Endodermal cell (in vitro differentiated cells): Measurements from ENCODE around the gene DGKB. TPM values are rescaled to one million over a fixed set of nuclear protein-coding genes. Genes with fewer than 3 reads are reported as not detected.
A peak's percentile ranks its signal among the peaks of the same experiment; 100 is the strongest.

Experiments
- DNase-seq: peaks from one replicate; pipeline ENCODE4 v3.0.0-alpha.2; 2017
- H3K27ac ChIP-seq: 2 replicates; pipeline ENCODE4 v1.5.1; 2013; ENCODE audit warnings: mild to moderate bottlenecking, low read depth, low read length, moderate library complexity
- H3K27me3 ChIP-seq: 2 replicates; pipeline ENCODE4 v1.6.1; 2013; ENCODE audit warnings: mild to moderate bottlenecking, low read length, moderate library complexity; ENCODE audit not compliant: insufficient read depth, control insufficient read depth, poor library complexity, severe bottlenecking
- H3K36me3 ChIP-seq: 2 replicates; pipeline ENCODE4 v1.7.0; 2013; ENCODE audit warnings: mild to moderate bottlenecking, low read length, moderate library complexity; ENCODE audit not compliant: control insufficient read depth, insufficient read depth
- H3K4me1 ChIP-seq: one replicate; pipeline ENCODE4 v1.7.0; 2013; ENCODE audit warnings: low read length; ENCODE audit not compliant: control insufficient read depth, insufficient read depth
- H3K4me3 ChIP-seq: 2 replicates; pipeline ENCODE4 v1.5.1; 2013; ENCODE audit warnings: mild to moderate bottlenecking, low read length, moderate library complexity
- H3K9ac ChIP-seq: 2 replicates; pipeline ENCODE4 v1.6.1; 2013; ENCODE audit warnings: mild to moderate bottlenecking, low read length, moderate library complexity; ENCODE audit not compliant: poor library complexity, severe bottlenecking; ENCODE audit errors: extremely low read depth
- H3K9me3 ChIP-seq: 2 replicates; pipeline ENCODE4 v1.6.1; 2013; ENCODE audit warnings: mild to moderate bottlenecking, low read length, moderate library complexity; ENCODE audit not compliant: control insufficient read depth
- H3K27ac Mint-ChIP-seq: 2 replicates; pipeline ENCODE4 v1.8.0; 2020; ENCODE audit warnings: mixed read lengths
- H3K27me3 Mint-ChIP-seq: 2 replicates; pipeline ENCODE4 v1.8.0; 2021; ENCODE audit warnings: mild to moderate bottlenecking, mixed read lengths; ENCODE audit not compliant: insufficient read depth
- H3K36me3 Mint-ChIP-seq: 2 replicates; pipeline ENCODE4 v1.8.0; 2020; ENCODE audit warnings: low read depth, mixed read lengths
- H3K4me1 Mint-ChIP-seq: 2 replicates; pipeline ENCODE4 v1.8.0; 2020; ENCODE audit warnings: mixed read lengths
- H3K4me3 Mint-ChIP-seq: 2 replicates; pipeline ENCODE4 v1.8.0; 2020; ENCODE audit warnings: mild to moderate bottlenecking, moderate library complexity, mixed read lengths
- H3K9me3 Mint-ChIP-seq: 2 replicates; pipeline ENCODE4 v1.8.0; 2020; ENCODE audit warnings: mild to moderate bottlenecking, mixed read lengths
- CTCF ChIP-seq: fragments of 200-600 bp; sonication (generic); conservative IDR thresholded peaks from 2 replicates; pipeline ENCODE4 v1.5.0; 2021; ENCODE audit warnings: antibody characterized with exemption, mild to moderate bottlenecking
- WGBS, 2 experiments: methylation state at CpG; one replicate each; pipeline versions ENCODE4 v1.1.5 to v1.1.7; 2013; ENCODE audit warnings: missing lambda C conversion rate in 2 of 2, mixed read lengths in 1 of 2; ENCODE audit not compliant: insufficient coverage in 1 of 2, insufficient read length in 1 of 2; 5-methylcytosine and 5-hydroxymethylcytosine counted together
- long read RNA-seq, 4 experiments: library from polyadenylated mRNA in 2 of 4; library from RNA in 1 of 4; library from capped mRNA in 1 of 4; stranded (forward) in 3 of 4; unstranded in 1 of 4; transcript quantifications; one replicate each; pipeline ENCODE4 v2.0.0, GENCODE V29; 2020 to 2021; ENCODE audit warnings: inconsistent platforms in 1 of 4
- polyA plus RNA-seq, 2 experiments: library from polyadenylated mRNA; stranded (reverse); fragments of 50-300 nt; gene quantifications; one replicate each; pipeline ENCODE4 v1.2.3, GENCODE V29; 2013
- total RNA-seq, 2 donors: library from RNA; stranded (reverse); fragmentation: NEBNext Ultra II Directional in 1 of 2; extraction: Animal tissue kit (Norgen Biotek cat#: 25700) in 1 of 2; gene quantifications; 2 replicates in 1 of 2; 3 replicates in 1 of 2; pipeline ENCODE4 v1.2.1, GENCODE V29; 2021

Gene DGKB
- total RNA-seq, result 1 to 10 TPM; 5.1 to 5.2 TPM
- polyA plus RNA-seq (2013, experiment 1 of 2), result 1.3 TPM
- 1.5 TPM for polyA plus RNA-seq (2013, experiment 2 of 2)
- long read RNA-seq, experiment 1, result 0 reads
- long read RNA-seq, experiment 2, partial matches to known transcripts, result 1 of 8 reads
- long read RNA-seq, experiment 2, other reads (novel, unspliced or antisense), result 7 of 8 reads
- long read RNA-seq, experiment 3, partial matches to known transcripts, result 2 of 14 reads
- long read RNA-seq, experiment 3, other reads (novel, unspliced or antisense), result 11 of 14 reads
- long read RNA-seq, experiment 4, result 0 reads

DNA sequence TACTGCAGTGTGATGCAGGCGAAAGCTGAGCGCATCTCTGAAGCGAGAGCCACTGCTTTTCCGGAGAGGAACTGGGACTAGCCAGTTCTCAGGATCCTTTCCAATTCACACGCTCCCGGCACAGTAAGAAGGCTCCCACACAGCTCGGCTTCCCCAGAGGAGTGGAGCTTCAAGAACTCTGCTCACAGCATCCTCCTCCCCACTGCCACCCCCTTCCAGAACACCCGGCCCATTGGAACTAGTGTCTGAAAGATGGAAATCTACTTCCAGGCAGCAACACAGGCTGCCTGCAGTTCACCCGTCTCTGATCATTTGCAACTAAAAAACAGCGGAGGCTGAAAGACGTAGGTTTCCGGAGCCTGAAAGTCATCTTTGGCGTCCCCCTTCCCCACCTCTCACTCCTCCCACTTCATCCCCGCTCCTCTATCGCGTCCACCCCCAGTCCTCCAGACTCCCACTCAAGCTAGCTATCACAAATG, at the start of gene DGKB:
TSS of gene DGKB (minus strand) at position 163 of the 479 bp plus-strand sequence.
- Histone ChIP-seq H3K27me3 (peaks cover 24% of the 10 kb centered on the region), H3K9ac (no peak within 1 kb of the TSS), H3K27ac (peak within 1 kb of the TSS; percentile 10), H3K4me1 (no peaks in the 10 kb centered on the region), H3K4me3 (peak within 1 kb of the TSS; percentile 69), H3K9me3 (no peaks in the 10 kb centered on the region), H3K36me3 (no peaks in the 10 kb centered on the region)
- H3K27me3 Mint-ChIP-seq, result no peaks in the 10 kb centered on the region
- no peaks in the 10 kb centered on the region for H3K9me3 Mint-ChIP-seq
- TF ChIP-seq CTCF, result no peak
- H3K36me3 Mint-ChIP-seq, result no peaks in the 10 kb centered on the region
- WGBS, 2 experiments, result 29 to 37% methylated on average over 10 to 16 of the region's 16 CpGs
- peak; percentile 71 for DNase-seq
- H3K4me1 Mint-ChIP-seq, result peaks cover 9% of the 10 kb centered on the region
- no peak within 1 kb of the TSS for H3K27ac Mint-ChIP-seq
- no peak within 1 kb of the TSS for H3K4me3 Mint-ChIP-seq

DNA sequence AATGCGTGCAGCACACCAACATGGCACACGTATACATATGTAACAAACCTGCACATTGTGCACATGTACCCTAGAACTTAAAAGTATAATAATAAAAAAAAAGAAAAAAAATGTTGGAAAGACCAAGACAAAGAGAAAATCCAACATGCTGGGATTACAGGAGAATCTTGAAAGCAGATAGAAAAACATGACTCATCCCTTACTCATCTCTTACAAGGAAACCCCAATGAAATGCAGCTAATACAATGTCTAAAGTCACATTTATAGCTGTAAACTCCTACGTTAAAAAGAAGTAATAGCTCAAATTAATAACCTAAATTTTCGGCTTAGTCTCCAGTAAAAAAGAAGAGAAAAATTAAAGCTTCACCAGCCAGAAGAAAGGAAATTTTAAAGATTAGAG, 47.5 kb upstream of the DGKB start:
- no peak overlapping the region for H3K4me3 Mint-ChIP-seq
- Histone ChIP-seq H3K27me3 (no peaks in the 10 kb centered on the region), H3K36me3 (no peaks in the 10 kb centered on the region), H3K9me3 (no peaks in the 10 kb centered on the region), H3K27ac (no peak overlapping the region), H3K4me3 (no peak overlapping the region), H3K9ac (no peak overlapping the region), H3K4me1 (no peaks in the 10 kb centered on the region)
- no peak overlapping the region for H3K27ac Mint-ChIP-seq
- peaks cover 13% of the 10 kb centered on the region for H3K4me1 Mint-ChIP-seq
- DNase-seq, result no peak
- no peaks in the 10 kb centered on the region for H3K9me3 Mint-ChIP-seq
- 76% methylated on average over 2 of the region's 4 CpGs; no CpG with 5 or more reads in 1 of the 2 experiments for WGBS, 2 experiments
- TF ChIP-seq CTCF, result no peak
- H3K36me3 Mint-ChIP-seq, result no peaks in the 10 kb centered on the region
- H3K27me3 Mint-ChIP-seq, result no peaks in the 10 kb centered on the region

- Histone ChIP-seq H3K4me3 (no peak overlapping the region), H3K9ac (no peak overlapping the region), H3K9me3 (no peaks in the 10 kb centered on the region), H3K36me3 (no peaks in the 10 kb centered on the region), H3K27me3 (no peaks in the 10 kb centered on the region), H3K27ac (no peak overlapping the region), H3K4me1 (no peaks in the 10 kb centered on the region)
- H3K4me1 Mint-ChIP-seq, result peaks cover 22% of the 10 kb centered on the region
- WGBS, 2 experiments, result no CpG with 5 or more reads among the region's 1 CpG
- no peak for TF ChIP-seq CTCF
- H3K36me3 Mint-ChIP-seq, result no peaks in the 10 kb centered on the region
- H3K27ac Mint-ChIP-seq, result no peak overlapping the region
- no peaks in the 10 kb centered on the region for H3K27me3 Mint-ChIP-seq
- DNase-seq, result no peak
- H3K9me3 Mint-ChIP-seq, result no peaks in the 10 kb centered on the region
- no peak overlapping the region for H3K4me3 Mint-ChIP-seq
Observed at GRCh38 chr7:14938181-14938580, 35.6 kb upstream of the DGKB start.
